Globus pallidus (tissue), 1 donor: ENCODE data around the gene TMEM231.
"Not testable (repeated sequence)": the region's sequence is repeated elsewhere in the genome, so short reads cannot be mapped to it uniquely, and the experiment has no call there.

ENCODE experiments used
- DNase-seq: peaks from one replicate; pipeline ENCODE4 v3.0.0-alpha.2; 2015; ENCODE audit warnings: low spot score

Gene TMEM231

GRCh38 chr16:75532142-75532765 is 23.8 kb downstream of the TMEM231 start:
- DNase-seq, result no peak

DNA sequence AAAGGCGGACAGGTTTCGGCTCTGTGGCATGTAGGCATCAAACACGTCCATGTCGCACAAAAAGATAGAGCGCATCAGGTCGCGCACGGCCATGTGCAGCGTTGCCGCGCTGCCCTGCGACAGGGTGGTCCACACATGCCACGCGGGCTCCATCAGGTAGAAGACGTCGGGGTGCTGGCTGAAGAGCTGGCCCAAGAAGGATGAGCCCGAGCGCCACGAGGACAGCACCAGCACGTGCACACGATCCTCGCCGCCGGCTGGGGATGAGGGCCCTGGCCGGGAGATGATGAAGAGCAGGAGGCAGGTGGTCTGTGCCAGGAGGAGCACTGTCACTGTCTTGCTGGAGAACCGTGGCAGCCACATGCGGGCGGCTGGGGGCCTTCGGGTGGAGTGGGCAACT is 26.1 kb downstream of the TMEM231 start:
- no peak for DNase-seq

GRCh38 chr16:75529056-75529905 is 26.8 kb downstream of the TMEM231 start:
- no peak for DNase-seq

DNA sequence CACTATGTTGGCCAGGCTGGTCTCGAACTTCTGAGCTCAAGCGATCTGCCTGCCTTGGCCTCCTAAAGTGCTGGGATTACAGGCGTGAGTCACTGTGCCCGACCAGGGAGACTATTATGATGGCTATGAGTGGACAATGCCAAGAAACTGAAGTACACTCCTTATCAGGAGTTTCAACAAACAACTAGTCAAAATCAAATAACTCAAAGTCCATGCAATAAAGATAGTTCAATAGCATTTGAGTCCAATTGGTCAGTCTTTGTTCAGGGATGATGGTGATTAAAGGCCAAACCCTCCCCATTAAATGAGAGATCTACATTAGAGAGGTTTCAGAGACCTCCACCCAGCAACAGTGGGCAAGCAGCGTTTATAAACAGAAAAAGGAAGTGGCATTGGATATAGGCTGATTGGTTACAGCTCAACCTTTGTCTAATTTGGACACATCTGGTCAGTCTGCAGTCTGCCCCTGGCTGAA is 28.2 kb downstream of the TMEM231 start:
- DNase-seq, result no peak

DNA sequence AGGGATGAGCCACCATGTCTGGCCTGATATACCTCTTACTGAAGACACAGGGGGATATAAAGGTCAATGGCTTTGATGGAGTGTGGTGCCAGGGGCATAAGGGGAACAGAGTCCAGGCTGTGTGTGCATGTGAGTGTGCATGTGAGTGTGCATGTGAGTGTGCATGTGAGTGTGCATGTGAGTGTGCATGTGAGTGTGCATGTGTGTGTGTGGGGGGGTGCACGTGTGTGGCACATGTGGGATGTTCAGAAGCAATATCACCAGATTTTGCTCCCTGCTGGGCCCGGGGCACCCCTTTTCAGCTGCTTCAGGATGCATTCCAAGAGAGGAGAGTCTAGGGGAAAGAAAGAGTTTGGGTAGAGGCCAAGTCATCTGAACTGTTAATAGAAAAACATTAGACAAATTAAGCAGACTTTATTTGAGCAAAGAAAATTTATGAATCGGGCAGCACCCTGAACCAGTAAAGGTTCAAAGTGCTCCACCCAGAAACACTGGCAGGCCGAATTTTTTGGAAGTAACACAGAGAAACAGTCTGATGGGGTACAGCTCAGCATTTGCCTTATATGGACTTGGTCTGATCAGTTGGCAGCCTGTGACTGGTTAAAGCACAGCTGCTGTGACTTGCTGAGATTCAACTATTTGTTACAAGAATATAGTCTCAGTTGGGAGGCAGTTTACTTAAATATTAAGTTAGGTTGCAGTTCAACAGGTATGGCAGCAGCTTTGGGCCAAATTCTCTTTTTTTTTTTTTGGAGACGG is 29.8 kb downstream of the TMEM231 start:
- no peak for DNase-seq

DNA sequence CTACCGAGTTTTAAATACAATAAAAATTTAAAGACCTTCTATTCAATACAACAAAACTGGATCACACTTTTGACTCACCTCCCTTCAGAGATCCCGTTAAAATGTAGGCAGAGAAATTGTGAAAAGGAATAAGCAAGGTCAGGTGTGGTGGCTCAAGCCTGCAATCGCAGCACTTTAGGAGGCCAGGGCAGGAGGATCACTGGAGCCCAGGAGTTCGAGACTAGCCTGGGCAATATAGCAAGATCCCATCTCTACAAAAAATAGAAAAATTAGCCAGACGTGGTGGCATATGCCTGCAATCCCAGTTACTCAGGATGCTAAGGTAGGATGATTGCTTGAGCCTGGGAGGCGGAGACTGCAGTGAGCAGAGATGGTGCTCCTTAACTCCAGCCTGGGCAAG is 36.9 kb downstream of the TMEM231 start:
- DNase-seq, result no peak

- DNase-seq, result not testable (repeated sequence)
These were observed 39.7 kb downstream of the TMEM231 start for GRCh38 chr16:75516189-75516966.

DNA sequence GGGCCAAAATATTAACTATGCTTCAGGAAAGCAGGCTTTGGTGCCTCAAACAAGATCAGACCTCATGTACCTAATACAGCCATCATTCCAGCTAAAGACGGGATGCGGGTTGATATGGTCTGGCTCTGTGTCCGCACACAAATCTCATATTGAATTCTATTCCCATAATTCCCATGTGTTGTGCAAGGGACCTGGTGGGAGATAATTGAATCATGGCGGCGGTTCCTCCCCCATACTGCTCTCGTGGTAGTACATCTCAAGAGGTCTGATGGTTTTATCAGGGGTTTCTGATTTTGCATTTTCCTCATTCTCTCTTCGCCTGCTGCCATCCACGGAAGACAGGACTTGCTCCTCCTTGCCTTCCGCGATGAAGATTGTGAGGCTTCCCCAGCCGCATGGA is 41.8 kb downstream of the TMEM231 start:
- DNase-seq, result no peak

- no peak for DNase-seq
These were observed 49.5 kb downstream of the TMEM231 start for GRCh38 chr16:75506574-75506973.

DNA sequence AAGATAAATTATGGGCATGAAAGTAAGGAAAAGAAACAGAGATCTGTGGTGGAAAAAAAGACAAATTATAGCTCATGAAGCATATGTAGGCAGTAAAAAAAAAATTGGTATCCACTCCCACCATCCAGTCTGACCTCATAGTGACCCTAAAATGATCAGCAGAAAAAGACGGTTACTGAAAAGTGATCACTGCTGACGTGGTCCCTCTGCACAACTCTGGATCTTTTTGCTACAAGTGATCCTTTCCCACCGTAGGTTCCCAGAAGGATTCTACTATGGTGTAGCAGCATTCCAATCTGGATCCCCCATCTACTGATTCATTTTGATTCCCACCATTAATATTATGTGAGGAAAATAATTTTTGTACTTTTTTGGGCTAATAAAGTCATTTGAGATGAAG is 49.9 kb downstream of the TMEM231 start:
- no peak for DNase-seq

DNA sequence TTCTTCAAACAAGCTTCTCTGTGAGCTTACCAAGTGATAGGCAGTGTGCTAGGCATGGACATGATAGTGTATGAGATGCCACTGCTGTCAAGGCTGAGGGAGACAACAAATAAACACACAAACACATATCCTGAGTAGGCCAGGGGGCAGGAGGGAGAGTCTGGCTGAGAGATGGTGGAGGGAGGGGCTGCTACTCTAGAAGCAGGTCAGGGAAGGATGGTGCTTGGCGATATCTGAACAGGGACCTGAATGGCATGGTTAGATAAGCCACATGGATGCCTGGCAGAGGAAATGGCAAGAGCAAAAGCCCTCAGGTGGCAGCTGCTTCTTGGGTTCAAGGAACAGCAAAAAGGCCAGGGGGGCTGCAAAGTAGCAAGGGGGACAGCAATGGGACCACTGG is 52.3 kb downstream of the TMEM231 start:
- no peak for DNase-seq

GRCh38 chr16:75502916-75503605 is 53.0 kb downstream of the TMEM231 start:
- DNase-seq, result no peak

DNA sequence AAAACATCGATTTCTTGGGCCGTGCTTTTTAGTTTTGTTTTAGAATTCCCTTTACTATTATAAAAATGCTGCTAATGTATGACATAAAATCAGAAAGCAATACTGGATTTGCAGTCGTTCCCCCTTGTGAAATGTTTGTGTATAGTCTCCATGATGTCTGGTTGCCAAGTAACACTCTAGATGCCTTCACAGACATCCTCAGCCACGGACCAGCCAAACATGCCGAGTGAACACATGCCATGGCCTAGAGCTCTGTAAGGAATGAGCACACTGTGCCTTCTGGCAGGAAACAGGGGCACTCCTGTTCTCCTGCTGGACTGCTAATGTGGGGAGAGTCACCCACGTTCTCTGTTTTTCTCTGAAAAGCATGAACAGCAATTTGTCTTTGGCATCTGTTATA is 54.2 kb downstream of the TMEM231 start:
- DNase-seq, result not testable (repeated sequence)

DNA sequence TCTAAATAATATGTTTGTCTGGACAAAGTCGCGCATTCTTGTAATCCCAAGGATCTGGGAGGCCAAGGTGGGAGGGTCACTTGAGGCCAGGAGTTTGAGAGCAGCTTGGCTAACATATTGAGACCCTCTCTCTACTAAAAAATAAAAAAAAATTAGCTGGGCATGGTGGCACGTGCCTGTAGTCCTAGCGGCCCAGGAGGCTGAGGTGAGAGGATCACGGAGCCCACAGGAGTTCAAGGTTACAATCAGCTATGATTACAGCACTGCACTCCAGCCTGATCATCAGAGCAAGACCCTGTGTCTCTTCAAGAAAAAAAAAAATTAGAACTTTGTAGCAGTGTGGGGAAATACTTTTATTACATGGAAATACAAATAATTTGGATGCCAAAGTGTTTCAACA is 54.7 kb downstream of the TMEM231 start:
- no peak for DNase-seq

DNA sequence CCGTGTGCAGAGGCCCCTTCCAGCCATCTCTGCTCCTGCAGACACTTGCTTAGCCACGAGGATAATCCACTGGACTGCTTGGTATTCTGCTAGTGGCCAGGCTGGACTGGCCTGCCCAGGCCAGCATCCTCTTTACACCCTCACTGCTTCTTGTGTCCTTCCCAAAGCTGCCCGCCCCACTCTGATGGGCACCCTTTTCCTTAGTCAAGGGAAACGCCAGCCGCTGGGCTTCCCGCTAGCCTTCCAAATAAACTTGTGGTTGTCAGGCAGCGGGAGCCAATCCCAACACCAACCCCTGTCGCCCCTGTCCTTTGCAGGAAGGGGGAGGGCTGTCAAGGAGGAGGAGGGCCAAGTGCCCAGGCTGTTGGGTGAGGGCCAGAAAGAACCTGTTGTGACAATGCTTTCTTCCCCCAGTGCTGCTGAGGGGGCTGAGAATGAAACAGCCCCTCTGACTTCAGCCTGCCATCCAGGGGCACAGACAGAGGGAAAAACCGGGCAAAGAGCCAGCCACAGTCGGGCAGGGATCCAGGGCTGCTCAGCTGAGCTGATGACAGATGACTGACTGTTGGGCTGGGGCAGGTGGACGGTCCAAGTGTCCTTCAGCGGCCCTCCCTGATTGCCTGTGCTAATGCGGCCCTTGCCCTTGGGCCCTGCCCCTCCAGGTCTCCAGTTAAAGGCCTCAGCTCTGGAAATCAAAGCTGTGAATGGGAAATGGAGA is 57.3 kb downstream of the TMEM231 start:
- peak; percentile 79 for DNase-seq

DNA sequence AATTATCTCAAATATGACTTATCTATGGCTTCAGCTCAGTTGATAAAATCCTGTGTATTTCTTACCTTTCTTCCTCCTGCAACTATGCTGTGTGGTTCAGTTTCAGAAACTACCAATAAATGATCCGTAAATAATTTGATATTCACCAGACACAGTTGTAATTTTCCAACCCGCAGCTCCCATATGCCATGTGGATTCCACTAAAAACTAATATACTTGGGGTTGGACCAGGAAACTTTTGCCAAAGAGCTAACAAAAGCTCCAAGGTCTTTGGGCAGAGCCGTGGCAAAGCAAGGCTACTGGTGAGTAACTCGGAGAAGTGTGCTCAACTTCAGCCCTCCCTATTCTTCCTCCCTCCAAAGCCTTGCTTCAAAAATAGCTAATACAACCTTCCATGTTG is 58.5 kb downstream of the TMEM231 start:
- no peak for DNase-seq

DNA sequence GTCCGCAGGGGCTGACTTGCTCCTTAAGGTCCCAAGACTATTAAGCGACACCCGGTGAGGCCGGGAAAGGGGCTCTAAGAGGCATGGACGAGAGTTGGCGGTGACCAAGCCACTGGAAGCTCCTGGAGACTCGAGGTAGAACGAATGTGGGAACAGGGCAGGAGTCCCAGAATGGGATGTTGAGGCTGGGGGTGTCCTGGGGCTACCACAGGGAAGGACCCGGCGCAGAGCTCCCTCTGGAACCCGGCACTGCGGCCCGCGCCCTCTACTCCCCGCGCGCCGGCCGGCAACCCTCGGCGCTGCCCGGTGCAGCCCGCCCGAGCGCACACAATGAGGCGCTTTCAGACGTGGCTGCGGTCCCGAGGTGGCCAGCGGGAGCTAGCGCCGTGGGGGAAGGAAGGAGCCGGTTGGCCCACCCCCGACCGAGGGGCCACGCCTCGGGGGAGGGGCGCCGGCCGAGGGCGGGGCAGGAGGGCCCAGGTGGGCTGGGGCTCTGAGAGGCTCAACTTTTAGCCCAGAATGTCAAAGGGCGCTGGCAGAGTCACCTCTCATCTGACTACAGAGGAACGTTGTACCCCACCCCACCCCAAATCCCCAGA is 60.9 kb downstream of the TMEM231 start, which contains the start of gene CHST6:
TSS of gene CHST6 (minus strand) at position 366 of the 599 bp plus-strand sequence. CDS start 15,613 bp downstream, outside the sequence.
- DNase-seq, result peak; percentile 86

DNA sequence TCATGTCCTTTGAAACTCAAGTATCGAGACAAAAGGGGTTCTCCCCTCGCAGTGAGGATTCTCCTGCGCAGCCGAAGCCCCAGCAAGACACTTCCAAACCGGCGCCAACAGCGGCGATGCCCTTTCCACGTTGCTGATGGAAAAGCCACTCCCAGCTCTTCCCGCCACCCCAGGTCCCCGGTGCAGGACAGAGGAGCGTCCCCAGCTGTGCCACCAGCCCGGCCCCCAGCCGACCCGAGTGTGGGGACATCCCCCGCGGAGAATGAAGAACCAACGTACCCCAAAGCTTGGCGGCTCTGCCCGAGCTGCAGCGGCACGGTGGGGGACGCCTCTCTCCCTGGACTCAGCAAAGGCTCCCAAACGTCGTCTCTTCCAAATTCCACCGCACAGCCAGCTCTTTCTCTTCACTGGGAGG is 61.4 kb downstream of the TMEM231 start:
- peak; percentile 37 for DNase-seq

DNA sequence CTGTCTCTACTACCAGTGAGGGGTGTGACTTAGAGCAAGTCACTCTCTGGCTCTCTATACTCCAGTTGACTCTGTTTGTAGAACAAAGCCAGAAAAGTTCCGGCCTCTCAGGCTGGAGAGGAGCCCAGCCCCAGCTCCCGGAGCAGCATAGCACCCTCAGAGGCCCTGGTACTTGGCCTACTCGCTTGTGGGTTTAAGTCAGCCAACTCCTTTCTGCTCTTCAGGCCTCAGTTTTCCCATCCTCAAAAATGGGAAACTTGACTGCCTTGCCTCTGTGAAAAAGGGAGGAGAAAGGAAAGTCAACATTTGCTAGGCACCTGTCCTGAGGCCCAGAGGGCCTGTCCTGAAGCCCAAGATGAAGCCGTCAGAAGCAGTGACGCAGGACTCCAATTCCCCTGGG is 61.9 kb downstream of the TMEM231 start:
- peak; percentile 51 for DNase-seq

- peak; percentile 93 for DNase-seq
These were observed 64.2 kb downstream of the TMEM231 start for GRCh38 chr16:75491876-75492275.
